Measurements from ENCODE around the gene LHB.

- TF ChIP-seq CTCF (conservative IDR thresholded peaks at IDR 0.05; ENCODE audit: low read depth, low read length) = no peak
- TF ChIP-seq MXI1 (IDR thresholded peaks at IDR 0.05; ENCODE audit: borderline replicate concordance, low read depth, low read length) = no peak
- TF ChIP-seq RFX5 (IDR thresholded peaks at IDR 0.05; ENCODE audit: low read depth, low read length) = no peak
- TF ChIP-seq POLR2A (IDR thresholded peaks at IDR 0.05; ENCODE audit: low read depth, low read length) = no peak
- no peak for TF ChIP-seq NFE2L2 (IDR thresholded peaks at IDR 0.05; ENCODE audit: low read depth, low read length)
- no peak for TF ChIP-seq RCOR1 (IDR thresholded peaks at IDR 0.05; ENCODE audit: insufficient replicate concordance, low read length)
- no peak for TF ChIP-seq MAFK (IDR thresholded peaks at IDR 0.05; ENCODE audit: low read depth, low read length)
- TF ChIP-seq RAD21 (IDR thresholded peaks at IDR 0.05; ENCODE audit: low read length) = no peak
- no peak for TF ChIP-seq CEBPB (IDR thresholded peaks at IDR 0.05; ENCODE audit: low read depth, low read length)
- TF ChIP-seq ELK1 (IDR thresholded peaks at IDR 0.05; ENCODE audit: borderline replicate concordance, low read depth, low read length) = no peak
- no peak for TF ChIP-seq SMC3 (IDR thresholded peaks at IDR 0.05; ENCODE audit: low read depth, low read length)
- no peak for TF ChIP-seq BHLHE40 (IDR thresholded peaks at IDR 0.05; ENCODE audit: low read depth, low read length)
- TF ChIP-seq USF2 (IDR thresholded peaks at IDR 0.05; ENCODE audit: low read depth, low read length) = no peak
- no peak for TF ChIP-seq CHD1 (IDR thresholded peaks at IDR 0.05; ENCODE audit: low read depth, low read length)
These were observed 41.7 kb upstream of the LHB start for GRCh38 chr19:49058562-49058961.

All from IMR-90 (cell line).